Activated T-cell treated with anti-CD3 and anti-CD28 coated beads for 4 hours (primary cell): ENCODE data around the gene TMEM134.
"Not testable (repeated sequence)": the region's sequence is repeated elsewhere in the genome, so short reads cannot be mapped to it uniquely, and the experiment has no call there.

Source experiments
- DNase-seq: peaks from one replicate; pipeline ENCODE4 v3.0.0-alpha.2; 2020

The TMEM134 gene

DNA sequence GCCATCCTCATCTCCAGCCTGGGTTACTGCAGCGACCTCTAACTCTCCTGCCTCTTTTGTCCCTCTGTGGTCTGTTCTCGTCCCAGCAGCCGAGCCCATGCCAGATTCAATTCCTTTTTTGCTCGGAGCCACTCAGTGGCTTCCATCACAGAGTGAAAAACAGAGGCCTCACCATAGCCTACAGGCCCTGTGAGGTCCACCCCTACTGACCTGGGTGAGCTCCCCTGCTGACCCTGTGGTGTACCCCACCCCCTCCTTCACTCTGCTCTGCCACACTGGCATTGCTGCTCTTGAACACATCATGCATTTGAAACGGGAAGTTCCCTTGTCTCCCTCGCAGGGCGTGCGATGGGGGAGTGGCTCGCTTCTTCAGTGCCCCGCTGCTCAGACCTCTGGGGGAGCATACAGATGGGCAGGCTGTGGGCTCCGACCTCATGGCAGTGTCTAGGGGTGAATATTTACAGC, 15.8 kb upstream of the TMEM134 start:
- no peak for DNase-seq

DNA sequence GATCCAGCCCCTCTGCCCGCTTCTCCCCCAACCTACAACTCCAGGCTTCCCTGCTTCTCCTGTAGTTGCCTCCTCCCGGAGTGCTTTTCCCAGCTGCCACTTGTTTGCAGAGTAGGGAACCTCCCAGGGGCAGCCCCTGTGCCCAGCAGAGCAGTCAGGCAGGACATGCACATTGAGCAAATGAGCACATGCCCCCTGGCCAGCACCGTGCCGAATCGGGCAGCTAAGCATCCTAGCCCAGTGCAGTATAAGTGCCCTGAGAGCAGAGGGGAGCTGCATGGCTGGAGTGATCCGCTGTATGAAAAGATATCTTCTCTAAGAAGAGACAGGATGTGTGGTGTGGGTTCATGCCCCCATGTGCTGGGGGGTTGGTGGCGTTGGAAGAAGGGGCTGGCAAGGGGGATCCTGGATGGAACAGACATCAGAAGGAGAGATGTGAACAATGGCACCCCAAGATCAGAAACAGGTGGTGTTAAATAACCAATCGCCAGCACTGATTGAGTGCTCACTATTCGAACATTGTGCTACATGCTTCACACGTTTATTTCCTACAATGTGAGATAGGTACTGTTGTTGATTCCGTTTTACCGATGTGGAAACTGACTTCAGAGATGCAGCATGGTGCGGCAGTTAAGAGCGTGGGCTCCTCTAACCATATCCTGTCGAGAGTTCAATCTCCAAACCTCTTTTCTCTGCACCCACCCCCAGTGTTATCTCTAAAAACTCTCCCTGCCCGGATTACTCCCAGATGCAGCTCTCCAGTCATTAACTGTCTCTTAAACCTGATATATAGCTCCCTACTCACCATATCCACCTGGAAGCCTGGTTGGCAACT, 15.0 kb upstream of the TMEM134 start:
- DNase-seq: no peak

DNA sequence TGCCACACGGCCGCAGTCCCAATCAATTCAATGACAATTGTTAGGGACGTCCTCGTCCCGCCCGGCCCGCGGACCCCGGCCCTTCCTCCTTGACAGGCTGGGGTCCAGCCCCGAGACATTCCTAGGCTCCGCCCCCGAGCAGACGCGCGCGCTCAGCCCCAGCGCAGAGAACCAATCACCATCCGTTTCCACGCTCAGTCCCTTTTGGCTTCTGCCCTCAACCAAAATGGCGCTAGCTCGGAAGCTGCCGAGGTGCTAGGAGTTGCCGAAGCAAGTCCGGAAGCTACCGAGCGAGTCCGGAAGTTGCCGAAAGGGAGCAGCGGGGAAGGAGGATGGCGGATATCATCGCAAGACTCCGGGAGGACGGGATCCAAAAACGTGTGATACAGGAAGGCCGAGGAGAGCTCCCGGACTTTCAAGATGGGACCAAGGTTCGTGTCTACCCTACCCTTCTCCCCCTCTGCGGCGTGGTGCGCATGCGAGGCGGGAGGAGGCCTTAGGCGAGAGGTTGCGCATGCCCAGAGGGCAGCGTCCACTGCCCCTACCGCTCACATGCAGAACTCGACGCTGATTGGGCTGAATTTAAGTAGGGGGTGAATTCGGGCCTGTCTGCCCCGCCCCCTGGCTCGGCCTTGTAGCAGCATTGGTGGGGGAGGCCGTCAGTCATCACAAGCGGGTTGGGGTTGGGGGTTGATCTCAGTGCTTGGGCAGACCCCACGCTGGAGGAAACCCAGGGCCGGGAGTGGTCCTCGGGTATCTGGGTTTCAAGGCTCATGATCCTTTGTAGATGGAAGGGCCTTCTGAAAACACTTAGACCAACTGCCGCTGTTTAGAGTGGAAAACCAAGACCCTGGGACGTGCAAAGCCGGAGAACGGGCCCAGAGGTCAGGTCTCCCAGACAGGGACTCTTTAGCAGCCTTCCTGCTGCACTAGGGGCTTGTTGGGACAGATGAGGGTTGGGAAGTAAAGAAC, 14.1 kb upstream of the TMEM134 start, which contains the start of gene AIP:
Gene AIP, plus strand, starts transcription at position 200 of the 972 bp plus-strand sequence. Its CDS starts 133 bp downstream, at position 333.
- peak; percentile 94 for DNase-seq

DNA sequence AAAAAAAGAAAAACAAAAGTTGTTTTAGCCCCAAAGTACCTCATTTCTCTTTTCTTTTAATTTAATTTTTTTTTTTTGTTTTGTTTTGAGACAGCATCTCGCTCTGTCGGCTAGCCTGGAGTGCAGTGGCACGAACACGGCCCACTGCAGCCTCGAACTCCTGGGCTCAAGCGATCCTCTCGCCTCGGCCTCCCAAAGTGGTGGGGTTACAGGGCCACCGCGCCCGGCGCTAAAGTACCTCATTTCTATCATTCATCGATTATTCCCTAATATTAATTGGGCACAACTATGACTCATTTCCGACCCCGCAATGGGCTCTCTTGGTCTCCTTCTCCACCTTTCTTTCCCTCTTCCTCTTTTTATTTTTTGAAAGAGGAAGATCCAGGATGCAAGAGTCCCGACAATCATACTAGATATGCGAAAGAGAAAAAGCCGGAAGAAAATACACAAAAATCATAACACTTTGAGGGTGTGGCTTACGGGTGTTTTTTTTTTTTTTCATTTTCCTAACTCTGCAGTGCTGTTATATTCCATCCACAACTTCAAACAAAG, 13.3 kb upstream of the TMEM134 start:
- no peak for DNase-seq

DNA sequence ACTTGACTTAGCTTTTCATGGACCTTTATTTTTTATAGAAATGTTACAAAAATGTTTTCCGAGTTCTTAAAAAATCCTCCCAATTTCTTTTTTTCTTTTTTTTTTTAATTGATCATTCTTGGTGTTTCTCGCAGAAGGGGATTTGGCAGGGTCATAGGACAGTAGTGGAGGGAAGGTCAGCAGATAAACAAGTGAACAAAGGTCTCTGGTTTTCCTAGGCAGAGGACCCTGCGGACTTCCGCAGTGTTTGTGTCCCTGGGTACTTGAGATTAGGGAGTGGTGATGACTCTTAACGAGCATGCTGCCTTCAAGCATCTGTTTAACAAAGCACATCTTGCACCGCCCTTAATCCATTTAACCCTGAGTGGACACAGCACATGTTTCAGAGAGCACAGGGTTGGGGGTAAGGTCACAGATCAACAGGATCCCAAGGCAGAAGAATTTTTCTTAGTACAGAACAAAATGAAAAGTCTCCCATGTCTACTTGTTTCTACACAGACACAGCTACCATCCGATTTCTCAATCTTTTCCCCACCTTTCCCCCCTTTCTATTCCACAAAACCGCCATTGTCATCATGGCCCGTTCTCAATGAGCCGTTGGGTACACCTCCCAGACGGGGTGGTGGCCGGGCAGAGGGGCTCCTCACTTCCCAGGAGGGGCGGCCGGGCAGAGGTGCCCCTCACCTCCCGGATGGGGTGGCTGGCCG, 8.4 kb upstream of the TMEM134 start:
- DNase-seq: not testable (repeated sequence)

DNA sequence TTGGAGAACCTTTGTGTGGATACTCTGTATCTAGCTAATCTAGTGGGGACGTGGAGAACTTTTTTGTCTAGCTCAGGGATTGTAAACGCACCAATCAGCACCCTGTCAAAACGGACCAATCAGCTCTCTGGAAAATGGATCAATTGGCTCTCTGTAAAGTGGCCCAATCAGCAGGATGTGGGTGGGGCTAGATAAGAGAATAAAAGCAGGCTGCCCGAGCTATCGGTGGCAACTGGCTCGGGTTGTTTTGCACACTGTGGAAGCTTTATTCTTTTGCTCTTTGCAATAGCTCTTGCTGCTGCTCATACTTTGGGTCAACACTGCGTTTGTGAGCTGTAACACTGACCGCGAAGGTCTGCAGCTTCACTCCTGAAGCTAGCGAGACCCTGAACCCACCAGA, 7.6 kb upstream of the TMEM134 start:
- not testable (repeated sequence) for DNase-seq

DNA sequence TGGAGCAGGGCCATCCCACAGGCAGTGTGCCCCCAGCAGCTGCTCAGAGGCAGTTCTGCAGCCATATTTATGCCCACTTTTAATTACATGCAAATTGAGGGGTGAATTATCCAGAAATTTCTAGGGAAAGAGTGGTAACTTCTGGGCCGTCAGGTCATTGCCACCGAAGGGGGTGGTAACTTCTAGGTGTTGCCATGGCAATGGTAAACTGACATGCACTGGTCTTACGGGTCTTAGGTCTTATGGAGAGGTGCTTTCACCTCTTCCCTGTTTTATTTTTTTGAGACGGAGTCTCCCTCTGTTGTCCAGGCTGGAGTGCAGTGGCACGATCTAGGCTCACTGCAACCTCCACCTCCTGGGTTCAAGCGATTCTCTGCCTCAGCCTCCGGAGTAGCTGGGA, 3.8 kb upstream of the TMEM134 start:
- DNase-seq: no peak

DNA sequence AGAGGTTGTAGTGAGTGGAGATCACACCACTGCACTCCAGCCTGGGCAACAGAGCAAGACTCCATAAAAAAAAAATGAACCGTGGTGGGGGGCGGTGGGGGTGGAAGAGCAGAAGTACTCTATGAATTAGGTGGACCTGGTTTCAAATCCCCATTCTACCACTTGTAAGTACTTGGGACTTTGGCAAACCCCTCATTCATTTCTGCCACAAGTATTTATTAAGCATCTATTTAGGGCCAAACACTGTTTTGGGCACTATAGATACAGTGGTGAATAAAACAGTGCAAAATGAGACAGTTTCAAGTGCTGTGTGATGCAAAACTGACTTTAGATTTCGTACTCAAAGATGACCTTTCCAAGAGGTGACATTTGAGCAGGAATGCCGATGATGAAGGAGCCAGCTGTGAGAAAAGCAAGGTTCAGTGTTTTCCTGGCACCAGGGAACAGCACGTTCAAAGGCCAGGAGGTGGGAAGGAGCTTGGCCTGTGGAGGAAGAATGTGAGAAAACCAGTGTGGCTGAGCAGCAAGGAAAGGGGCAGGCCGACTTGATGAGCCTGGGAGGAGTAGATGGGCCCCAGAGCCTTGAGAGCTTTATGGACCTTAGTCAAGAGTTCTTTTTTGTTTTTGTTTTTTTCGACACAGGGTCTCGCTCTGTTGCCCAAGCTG, 1.4 kb upstream of the TMEM134 start:
- no peak for DNase-seq

DNA sequence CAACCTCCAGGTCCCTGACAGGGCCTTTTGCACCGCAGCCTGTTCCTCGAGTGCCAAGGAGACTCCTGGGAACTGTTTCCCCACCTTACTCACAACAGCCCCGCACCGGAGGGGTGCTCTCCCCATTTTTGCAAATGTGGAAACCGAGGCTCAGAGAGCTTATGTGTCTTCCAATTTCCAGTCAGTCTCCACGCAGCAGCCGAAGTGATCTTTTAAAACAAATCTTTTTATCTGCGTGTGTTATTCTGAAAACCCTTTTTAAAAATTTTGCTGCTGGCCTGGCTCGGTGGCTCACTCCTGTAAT, 409 bp upstream of the TMEM134 start:
- DNase-seq: no peak

DNA sequence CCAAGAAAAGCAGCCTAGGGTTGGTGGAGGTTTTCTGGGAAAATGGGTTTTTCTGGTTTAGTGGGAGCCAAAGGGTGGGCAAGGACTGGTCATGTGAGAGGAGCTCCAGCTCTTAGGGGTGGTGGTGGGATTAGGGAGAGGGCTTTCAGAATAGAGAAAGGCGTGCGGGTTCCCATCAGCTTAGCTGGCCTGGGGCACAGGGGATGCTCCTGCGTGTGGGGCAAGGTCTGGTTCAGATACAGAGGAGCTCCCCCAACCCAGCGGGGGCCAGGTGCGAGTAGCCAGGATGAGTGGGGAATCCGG, 644 bp downstream of the TMEM134 start:
- DNase-seq: no peak

DNA sequence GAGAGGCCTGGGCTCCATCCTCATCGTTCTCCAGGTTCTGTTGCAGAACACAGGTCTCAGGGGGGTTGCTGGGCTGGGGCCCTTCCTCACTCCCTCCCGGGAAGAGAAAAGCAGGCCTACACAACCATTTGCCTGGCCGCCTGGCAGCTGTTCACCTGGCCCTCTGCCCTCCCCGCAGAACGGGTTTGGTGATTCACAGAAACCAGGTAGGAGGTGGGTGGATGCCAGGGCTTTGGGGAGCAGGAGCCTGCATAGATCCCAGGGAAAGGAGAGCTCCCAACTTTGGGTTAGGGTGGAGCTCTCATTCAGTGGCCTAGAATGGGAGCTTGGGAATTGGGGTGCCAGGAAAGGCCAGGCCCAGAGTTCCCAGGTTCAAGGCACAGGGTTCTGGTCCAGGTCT, 995 bp downstream of the TMEM134 start:
- no peak for DNase-seq

DNA sequence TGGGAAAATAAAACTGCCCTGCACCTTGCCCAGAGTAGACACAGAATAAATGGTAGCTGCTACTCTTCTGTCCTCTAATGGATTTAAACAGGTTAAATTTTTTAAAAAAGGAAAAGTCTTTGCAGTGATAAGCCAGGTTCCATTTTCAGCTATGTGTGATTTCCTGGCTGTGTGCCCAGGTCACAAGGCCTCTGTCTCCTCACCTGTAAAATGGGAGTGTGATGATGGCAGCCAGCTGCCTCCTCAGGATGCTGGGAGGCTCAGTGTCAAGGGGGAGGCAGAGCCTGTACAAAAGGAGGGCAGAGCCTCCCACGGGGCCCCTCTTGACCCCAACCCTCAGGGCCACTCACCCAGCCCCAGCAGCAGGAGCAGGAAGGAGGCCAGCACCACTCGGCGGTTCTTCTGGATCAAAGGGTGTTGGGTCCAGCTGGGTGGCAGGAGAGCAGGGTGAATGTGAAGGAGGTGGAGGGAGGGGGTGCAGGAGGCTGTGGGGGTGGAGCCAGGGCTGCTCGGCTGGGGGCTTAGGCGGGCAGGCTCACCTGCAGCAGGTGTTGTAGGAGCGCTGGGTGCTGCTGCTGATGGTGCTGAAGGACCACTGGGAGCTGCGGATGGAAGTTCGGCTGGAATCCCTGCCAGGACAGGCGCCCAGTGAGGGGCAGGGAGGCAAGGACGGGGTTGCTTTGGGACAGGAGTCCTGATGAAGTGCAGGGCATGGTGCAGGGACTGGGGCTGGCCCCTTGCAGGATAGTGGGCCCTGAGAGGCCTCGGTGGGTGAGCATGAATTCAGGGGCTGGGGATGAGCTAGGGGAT, 1.9 kb downstream of the TMEM134 start:
- no peak for DNase-seq

DNA sequence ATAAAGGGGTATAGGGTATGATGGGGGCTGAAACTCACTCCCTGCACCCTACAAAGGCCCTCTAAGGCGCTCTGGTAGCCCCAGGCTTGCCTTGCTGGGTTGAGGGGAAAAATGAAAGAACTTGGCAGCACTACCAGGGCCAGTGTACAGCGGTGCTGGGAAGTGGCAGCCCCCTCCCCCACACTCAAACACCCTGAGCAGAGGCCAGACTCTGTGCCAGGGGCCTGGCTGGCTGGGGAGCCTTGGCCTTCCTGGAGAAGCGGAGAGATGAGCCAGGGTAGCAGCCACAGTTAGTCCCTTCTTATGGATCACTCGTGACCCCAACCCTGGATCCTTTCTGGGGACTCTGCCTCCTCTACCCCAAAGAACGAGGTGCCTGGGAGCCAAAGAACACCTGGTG, 2.7 kb downstream of the TMEM134 start:
- no peak for DNase-seq

DNA sequence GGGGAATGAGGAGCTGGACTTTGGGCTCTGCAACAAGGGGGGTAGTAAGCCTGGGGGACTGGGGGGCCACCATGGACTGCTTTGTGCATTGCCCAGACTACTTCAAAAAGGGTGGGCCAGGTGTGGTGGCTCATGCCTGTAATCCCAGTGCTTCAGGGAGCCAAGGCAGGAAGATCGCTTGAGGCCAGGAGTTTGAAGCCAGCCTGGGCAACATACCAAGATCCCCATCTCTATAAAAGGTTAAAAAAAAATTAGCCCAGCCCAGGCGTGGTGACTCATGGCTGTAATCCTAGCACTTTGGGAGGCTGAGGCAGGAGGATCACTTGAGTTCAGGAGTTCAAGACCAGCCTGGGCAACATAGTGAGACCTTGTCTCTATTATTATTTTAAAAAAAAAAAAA, 3.5 kb downstream of the TMEM134 start:
- not testable (repeated sequence) for DNase-seq

DNA sequence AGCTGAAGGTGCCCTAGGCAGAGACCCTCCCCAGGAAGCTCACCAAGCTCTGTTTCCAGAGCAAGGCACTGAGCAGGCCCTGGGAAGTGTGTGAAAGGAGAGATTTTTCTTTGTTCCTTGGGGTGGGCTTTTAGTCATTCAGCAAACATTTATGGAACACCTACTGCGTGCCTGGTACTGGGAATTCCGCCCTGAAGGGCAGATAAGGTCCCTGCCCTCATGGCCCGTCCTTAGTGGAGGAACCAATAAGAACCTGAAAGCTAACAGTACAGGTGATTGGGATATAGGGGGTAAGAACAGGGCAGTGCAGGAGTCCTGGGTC, 3.9 kb downstream of the TMEM134 start:
- no peak for DNase-seq

DNA sequence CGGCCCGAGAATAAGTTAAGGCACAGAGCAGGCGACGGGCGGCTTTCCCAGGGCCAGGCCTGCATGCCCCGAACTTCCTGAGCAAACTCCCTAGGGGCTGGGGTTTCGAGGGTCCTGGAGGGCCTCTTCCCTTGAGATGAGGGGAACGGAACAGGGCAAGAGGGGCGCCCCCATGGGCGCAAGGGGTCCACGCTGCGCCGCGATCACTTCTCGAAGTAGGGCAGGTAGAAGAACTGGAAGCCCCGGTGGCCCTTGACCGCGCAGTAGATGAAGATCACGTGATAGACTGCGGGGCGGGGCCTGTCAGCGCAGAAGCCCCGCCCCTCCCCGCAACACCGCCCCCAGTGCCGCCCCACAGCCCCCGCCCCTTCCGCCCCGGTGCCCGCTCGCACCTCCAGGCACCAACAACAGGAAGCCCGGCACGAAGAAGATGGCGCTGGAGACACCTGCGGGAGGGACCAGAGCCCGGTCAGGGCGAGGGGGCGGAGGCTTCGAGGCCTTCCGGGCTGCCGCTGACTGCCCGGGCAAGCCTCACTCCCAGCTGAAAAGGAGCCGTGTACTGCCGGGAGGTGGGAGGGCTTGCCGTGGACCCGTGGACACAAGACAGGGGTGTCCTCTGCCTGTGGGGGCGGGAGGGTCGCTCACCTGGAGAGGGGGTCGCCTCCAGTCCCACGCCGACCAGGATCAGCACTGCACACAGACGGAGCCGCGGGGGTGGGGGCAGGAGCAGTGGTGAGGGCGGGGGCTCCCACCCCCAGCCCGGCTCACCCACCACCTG, 4.5 kb downstream of the TMEM134 start:
- peak; percentile 82 for DNase-seq

DNA sequence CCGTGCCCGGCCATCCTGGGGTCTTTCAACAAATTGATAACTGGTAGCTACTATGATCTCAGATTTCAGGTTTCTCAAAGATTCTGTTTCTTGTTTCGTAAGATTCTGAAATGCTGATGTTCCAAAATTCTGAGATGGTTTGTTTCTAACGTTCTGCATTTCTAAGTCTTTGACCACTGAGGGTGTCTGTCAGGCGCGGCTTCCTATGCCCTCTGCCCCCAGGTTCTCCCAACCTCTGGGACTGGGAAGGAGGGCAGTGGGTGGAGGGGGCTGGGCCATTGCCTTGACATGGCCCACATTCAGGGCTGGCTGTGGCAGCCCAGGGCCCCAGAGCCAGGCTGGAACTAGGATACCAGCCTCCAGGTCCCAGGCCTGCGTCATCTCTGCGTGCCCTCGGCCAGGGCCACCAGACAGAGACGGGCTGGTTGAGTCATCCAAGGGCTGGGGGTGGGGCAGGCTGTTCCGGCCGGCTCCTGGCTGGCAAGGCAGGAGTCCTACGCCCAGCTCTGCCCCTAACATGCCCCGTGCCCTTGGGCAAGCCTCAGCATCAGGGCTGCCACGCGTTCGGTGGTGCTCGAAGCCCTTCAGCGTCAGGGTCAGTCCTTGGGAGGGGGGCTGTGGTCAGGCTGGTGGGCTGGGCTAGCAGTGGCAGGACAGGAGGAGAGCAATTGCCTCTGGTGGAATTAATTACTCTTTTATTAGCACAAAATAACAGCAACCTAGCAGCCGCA, 5.2 kb downstream of the TMEM134 start:
- no peak for DNase-seq

DNA sequence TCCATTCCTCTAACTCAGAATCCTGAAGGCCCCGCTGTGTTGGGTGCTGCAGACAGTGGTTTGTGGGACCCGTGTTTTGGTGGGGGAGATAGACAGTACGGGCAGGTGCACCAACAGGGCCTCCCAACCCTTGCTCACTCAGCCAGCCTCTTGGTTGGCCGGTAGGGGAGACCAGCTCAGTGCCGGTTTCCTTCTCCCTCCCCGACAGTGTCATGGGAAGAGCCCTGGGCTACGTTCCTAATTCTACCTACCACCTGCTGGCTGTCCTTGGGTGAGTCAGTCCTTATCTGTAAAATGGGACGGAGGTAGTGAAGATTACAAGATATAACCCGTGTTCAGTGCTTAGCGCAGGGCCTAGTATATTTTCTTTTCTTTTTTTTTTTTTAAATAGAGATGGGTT, 5.9 kb downstream of the TMEM134 start:
- DNase-seq: no peak

DNA sequence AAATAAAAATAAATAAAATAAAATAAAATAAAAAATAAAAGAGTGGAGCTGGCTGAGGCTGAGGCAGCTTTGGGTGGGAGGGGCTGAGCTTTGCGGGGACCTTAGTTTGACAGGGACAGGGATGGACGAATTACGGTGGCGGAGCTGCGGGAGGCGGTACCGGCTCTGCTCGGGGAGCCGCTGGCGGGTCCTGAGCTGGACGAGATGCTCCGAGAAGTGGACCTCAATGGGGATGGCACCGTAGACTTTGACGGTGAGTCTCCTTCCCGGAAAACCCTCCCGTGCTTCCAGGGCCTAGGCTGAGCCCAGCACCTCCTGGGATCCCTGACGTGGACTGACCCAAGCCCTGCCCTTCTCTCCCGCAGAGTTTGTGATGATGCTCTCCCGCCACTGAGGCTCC, 10.8 kb downstream of the TMEM134 start:
- DNase-seq: no peak

DNA sequence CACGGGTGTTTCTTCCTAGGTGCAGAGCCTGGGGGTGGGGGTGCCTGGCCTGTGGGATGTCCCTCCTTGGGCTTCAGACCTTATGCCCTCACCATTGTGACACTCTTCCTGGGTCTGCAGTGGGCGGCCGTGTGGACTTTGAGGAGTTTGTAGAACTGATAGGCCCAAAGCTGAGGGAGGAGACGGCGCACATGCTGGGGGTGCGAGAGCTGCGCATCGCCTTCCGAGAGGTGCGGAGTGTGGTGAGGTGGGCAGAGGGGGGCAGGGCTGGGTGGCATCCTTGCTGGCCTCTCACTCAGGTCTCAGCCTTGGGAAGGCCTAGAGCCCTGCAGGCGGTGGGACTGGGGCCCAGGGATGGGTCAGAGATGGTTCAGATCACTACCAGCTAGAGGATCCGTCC, 11.6 kb downstream of the TMEM134 start:
- DNase-seq: no peak
